GM12874 (cell line): ENCODE results near the gene TGFBR3.

Experiments used
- CTCF ChIP-seq: IDR thresholded peaks from 2 replicates; pipeline ENCODE4 v1.5.1; 2011; ENCODE audit warnings: low read depth, mild to moderate bottlenecking, control low read depth, low read length, moderate library complexity; ENCODE audit not compliant: insufficient read depth

The TGFBR3 gene

DNA sequence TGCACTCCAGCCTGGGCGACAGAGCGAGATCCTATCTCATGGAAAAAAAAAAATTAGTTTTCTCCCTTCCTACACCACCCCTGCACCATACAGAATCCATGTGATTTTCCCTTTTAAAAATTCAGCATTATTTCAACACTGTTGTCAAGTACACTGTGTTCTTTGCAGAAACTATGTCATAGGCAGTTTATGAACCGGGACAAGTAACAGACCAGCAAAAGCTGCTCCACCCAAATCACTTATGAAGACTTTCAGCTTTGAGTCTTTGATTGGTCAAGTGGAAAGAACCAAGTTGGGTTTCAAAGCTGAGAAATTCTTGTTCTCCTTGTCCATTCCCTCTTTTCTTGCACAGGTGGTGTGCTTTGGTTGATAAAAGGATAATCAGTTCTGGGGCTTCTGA lies 212.3 kb downstream of the TGFBR3 start:
- no peak for TF ChIP-seq CTCF

GRCh38 chr1:91672601-91673161 lies 213.3 kb downstream of the TGFBR3 start:
- no peak for TF ChIP-seq CTCF

DNA sequence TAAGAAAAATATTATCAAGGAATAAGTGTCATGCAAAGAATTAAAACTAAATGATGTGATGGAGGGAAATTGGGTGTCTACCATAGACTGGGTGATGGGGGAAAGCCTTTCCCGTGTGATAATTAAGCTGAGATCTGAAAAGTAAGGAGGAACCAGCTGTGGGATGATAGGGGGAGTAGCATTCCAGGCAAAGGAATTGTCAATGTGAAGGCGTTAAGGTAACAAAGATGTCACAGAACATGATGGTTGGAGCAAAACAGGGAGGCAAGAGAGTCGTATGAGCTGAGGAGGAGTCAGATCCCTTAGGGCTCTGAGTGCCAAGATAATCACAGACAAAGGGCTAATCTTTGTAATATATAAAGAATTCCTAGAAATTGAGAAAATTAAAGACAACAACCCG lies 215.2 kb downstream of the TGFBR3 start:
- no peak for TF ChIP-seq CTCF

GRCh38 chr1:91669584-91670350 lies 216.2 kb downstream of the TGFBR3 start:
- TF ChIP-seq CTCF: no peak

GRCh38 chr1:91661121-91661520 lies 224.8 kb downstream of the TGFBR3 start:
- no peak for TF ChIP-seq CTCF

- no peak for TF ChIP-seq CTCF
Observed at GRCh38 chr1:91660708-91661107, 225.2 kb downstream of the TGFBR3 start.

DNA sequence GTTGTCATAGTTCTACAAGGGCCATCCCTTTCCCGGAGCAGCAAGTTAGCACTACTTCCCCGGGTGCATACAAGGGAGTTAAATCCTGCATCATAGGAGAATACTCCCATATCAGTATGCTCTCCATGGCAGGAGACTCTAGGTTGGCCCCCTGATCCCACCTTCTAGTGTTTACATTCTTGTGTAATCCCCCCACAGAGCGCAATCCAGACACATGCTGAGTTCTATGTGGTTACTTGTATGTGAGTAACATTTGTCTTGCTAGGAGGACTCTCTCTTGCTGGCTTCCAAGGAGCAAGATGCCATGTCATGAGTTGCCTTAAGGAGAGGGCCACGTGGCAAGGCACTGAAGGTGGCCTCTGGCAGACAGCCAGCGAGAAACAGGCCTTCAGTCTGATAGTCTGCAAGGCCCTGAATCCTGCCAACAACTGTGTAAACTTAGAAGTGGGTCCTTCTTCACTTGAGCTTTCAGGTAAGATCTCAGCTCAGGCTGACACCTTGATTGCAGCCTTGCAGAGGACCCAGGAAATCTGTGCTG lies 230.0 kb downstream of the TGFBR3 start:
- TF ChIP-seq CTCF: no peak
